ENCODE results near the gene FZD7.

FZD7 gene

DNA sequence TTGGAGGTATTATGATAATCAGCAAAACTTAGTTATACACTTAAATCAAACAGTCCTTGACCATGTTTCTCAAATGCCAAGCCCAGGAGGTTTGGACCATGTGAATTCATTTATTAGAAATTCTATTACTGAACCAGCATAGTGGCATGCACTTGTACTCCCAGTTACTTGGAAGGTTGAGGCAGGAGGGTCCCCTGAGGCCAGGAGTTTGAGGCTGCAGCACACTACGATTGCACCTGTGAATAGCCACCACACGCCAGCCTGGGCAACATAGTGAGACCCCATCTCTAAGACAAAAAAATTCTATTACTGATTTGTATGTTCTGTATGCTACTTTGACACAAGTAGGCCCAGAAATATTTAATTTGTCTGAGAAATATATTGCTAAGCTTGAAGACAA is 43.6 kb upstream of the FZD7 start:
- no peak overlapping the region for H3K4me3 ChIP-seq (ENCODE audit: low read depth, low read length)
- TF ChIP-seq, protein P1, sequence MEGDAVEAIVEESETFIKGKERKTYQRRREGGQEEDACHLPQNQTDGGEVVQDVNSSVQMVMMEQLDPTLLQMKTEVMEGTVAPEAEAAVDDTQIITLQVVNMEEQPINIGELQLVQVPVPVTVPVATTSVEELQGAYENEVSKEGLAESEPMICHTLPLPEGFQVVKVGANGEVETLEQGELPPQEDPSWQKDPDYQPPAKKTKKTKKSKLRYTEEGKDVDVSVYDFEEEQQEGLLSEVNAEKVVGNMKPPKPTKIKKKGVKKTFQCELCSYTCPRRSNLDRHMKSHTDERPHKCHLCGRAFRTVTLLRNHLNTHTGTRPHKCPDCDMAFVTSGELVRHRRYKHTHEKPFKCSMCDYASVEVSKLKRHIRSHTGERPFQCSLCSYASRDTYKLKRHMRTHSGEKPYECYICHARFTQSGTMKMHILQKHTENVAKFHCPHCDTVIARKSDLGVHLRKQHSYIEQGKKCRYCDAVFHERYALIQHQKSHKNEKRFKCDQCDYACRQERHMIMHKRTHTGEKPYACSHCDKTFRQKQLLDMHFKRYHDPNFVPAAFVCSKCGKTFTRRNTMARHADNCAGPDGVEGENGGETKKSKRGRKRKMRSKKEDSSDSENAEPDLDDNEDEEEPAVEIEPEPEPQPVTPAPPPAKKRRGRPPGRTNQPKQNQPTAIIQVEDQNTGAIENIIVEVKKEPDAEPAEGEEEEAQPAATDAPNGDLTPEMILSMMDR (IDR thresholded peaks at IDR 0.05; ENCODE audit: insufficient read depth, low read depth, low read length, missing control alignments), result no peak
- no peak for DNase-seq (ENCODE audit: low read depth)

DNA sequence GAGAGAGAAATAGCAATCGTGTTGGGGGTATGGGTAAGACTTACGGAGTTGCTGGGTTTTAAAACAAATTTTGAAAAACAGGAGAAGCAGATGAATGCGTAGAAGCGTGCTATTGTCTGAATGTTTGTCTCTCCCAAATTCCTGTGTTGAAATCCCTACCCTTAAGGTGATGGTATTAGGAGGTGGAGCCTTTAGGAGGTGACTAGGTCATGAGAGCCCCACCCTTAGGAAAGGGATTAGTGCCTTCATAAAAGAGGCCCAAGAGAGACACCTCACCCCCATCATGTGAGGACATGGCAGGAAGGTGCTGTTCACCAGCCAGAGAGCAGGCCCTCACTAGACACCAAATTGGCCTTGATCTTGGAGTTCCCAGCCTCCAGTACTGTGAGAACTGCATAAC is 40.7 kb upstream of the FZD7 start:
- no peak overlapping the region for H3K4me3 ChIP-seq (ENCODE audit: low read depth, low read length)
- TF ChIP-seq, protein P1 (IDR thresholded peaks at IDR 0.05; ENCODE audit: insufficient read depth, low read depth, low read length, missing control alignments), result no peak
- DNase-seq (ENCODE audit: low read depth), result no peak

DNA sequence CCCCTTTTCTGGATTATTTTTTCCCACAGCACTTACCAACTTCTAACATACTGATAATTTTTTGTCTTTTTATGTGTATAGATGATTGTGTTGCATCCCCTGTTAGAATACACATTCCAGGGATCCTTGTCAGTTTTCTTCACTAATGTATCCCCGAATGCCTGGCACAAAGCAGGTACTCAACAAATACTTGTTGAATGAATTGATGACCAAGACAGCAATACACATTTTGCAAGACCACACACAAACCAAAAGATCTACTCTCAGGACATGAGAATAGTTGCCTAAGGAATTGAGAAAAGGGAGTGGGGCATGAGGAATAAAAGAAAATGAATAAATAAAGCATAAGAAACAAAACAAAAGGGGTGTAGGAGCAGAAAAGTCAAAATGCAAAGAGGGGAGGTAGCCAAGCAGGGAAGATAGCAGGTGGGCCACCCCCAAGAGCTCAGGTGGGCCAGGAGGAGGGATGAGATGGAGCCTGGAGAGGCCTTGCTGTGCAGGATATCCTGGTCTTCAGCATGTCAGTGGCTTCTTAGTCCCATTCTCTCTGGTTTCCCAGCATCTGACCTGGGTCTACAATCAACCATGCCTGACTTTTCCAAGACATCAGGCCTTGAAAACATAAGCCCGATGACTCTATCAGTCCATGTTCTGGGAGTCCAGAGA is 38.5 kb upstream of the FZD7 start:
- no peak overlapping the region for H3K4me3 ChIP-seq (ENCODE audit: low read depth, low read length)
- TF ChIP-seq, protein P1 (IDR thresholded peaks at IDR 0.05; ENCODE audit: insufficient read depth, low read depth, low read length, missing control alignments), result no peak
- DNase-seq (ENCODE audit: low read depth), result no peak

DNA sequence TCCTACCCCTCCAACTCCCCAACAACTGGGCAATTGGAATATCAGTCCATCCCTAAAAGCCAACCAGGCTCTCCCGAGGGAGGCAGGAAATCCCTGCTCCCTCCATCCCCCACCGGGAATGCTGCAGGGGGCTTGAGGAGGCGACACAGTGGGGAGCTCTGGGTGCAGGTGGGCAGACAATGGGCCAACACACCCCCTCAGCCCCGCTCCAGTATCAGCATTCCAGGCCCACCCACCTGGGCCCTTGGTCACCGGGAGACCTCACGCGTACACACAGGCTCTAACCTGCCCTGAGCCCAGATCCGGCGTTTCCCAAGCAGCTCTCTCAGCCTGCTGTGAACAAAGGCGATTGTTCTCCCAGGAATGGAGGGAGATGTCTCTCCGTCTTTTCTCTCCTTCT is 37.6 kb upstream of the FZD7 start:
- TF ChIP-seq, protein P1 (IDR thresholded peaks at IDR 0.05; ENCODE audit: insufficient read depth, low read depth, low read length, missing control alignments), result no peak
- H3K4me3 ChIP-seq (ENCODE audit: low read depth, low read length), result no peak overlapping the region
- DNase-seq (ENCODE audit: low read depth), result no peak

DNA sequence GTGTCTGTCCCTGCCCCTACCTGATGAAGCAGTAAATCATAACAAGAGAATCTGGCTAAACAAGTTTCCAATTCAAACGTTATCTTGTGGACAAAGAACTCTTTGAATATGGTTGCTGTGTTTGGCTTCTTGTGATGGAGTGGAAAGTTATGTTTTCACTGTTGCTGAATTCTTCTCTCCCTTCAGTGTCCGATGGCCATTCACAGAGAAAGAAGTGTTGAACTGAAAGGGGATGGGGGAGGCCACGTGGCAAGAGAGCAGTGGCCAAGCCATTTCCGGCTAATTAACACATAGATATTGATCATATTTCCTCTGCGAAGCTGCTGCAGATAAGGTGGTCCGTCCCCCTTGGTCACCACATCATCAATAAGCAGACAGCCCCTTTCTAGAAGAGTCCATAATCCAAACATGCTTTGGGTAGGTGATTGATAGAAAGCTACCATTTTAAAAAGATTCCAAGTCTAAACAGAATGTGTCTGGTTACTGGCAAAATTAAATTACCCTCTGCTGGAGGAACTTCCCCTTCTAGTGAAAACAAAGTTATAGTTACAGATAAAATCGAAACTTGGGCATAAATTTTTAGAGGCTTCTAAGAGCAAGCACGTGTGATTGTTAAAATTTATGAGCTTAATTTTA is 36.9 kb upstream of the FZD7 start:
- TF ChIP-seq, protein P1 (IDR thresholded peaks at IDR 0.05; ENCODE audit: insufficient read depth, low read depth, low read length, missing control alignments), result no peak
- no peak overlapping the region for H3K4me3 ChIP-seq (ENCODE audit: low read depth, low read length)
- no peak for DNase-seq (ENCODE audit: low read depth)

DNA sequence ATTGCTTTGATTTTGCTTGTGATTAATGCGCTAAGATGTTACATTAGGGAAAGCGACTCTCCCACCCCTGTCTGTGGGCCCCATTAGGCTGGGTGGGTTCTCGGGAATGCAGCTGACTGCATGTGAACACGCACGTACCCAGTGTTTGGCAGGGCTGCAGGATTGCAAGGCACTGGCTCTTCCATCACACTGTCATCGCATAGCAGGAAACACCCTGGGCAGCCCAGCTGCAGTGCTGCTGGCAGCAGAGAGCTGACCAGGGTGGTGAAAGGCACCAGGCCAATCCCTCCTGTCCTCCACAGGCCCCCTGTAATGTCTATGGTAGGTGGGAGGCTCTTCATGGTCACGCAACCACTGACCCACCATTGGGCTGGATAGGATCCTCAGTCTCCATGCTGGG is 34.4 kb upstream of the FZD7 start:
- no peak overlapping the region for H3K4me3 ChIP-seq (ENCODE audit: low read depth, low read length)
- DNase-seq (ENCODE audit: low read depth), result no peak
- TF ChIP-seq, protein P1 (IDR thresholded peaks at IDR 0.05; ENCODE audit: insufficient read depth, low read depth, low read length, missing control alignments), result no peak

DNA sequence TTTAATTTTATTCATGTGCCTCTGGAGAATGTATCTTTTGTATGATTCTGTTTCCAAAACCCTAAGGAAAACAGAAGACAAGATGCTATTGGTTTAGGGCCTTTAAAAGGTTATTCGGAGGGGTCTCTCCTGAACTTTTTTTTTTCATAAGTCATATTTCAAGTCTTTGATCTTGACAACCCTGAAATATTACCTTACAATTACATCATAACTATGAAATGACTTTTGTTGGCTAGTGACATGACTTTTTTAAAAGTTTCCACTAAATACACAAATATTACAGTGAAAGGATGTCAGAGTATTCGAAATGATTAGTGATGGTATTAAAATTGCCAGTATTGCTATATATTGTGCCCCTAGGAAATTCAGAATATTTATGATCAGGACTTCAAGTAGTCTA is 31.8 kb upstream of the FZD7 start:
- TF ChIP-seq, protein P1 (IDR thresholded peaks at IDR 0.05; ENCODE audit: insufficient read depth, low read depth, low read length, missing control alignments), result no peak
- DNase-seq (ENCODE audit: low read depth), result no peak
- H3K4me3 ChIP-seq (ENCODE audit: low read depth, low read length), result no peak overlapping the region
